Endothelial cell of umbilical vein (primary cell): ENCODE data around the gene MARK1.

Source experiments
- EZH2 ChIP-seq: IDR thresholded peaks from 2 replicates; pipeline ENCODE4 v1.6.1; 2012; ENCODE audit warnings: borderline replicate concordance, low read depth, mild to moderate bottlenecking, moderate library complexity, low read length, inconsistent platforms; ENCODE audit not compliant: severe bottlenecking
- GATA2 ChIP-seq: IDR thresholded peaks from 2 replicates; pipeline ENCODE4 v1.7.0; 2011; ENCODE audit warnings: low read depth, mild to moderate bottlenecking, moderate library complexity, mixed read lengths, low read length; ENCODE audit not compliant: insufficient read length, insufficient read depth
- JUN ChIP-seq: IDR thresholded peaks from 2 replicates; pipeline ENCODE4 v1.6.1; 2011; ENCODE audit warnings: borderline replicate concordance, low read depth; ENCODE audit not compliant: insufficient read length, insufficient read depth
- MYC ChIP-seq: IDR thresholded peaks from one replicate; pipeline ENCODE4 v1.6.1; 2011; ENCODE audit warnings: mild to moderate bottlenecking, low read depth, low read length
- POLR2A ChIP-seq: IDR thresholded peaks from 2 replicates; pipeline ENCODE4 v1.6.1; 2012; ENCODE audit warnings: low read depth, mild to moderate bottlenecking, control low read depth, low read length
- POLR2AphosphoS5 ChIP-seq: IDR thresholded peaks from 2 replicates; pipeline ENCODE4 v1.6.1; 2012; ENCODE audit warnings: low read depth, mild to moderate bottlenecking, control low read depth, low read length, moderate library complexity; ENCODE audit not compliant: insufficient read depth
- TF ChIP-seq, protein P1 (sequence below): IDR thresholded peaks from 2 replicates; pipeline ENCODE4 v1.6.1; 2011; ENCODE audit not compliant: insufficient read depth, insufficient read length
- TF ChIP-seq, protein P2 (sequence below), 2 donors: IDR thresholded peaks; 1 replicate in 1 of 2; 2 replicates in 1 of 2; pipeline ENCODE4 v1.5.1; 2011; ENCODE audit warnings: low read length in 2 of 2, mild to moderate bottlenecking in 2 of 2, moderate library complexity in 2 of 2, control low read depth in 1 of 2, inconsistent platforms in 1 of 2, low read depth in 1 of 2; ENCODE audit not compliant: insufficient read depth in 1 of 2; ENCODE audit errors: extremely low read depth in 1 of 2

DNA sequence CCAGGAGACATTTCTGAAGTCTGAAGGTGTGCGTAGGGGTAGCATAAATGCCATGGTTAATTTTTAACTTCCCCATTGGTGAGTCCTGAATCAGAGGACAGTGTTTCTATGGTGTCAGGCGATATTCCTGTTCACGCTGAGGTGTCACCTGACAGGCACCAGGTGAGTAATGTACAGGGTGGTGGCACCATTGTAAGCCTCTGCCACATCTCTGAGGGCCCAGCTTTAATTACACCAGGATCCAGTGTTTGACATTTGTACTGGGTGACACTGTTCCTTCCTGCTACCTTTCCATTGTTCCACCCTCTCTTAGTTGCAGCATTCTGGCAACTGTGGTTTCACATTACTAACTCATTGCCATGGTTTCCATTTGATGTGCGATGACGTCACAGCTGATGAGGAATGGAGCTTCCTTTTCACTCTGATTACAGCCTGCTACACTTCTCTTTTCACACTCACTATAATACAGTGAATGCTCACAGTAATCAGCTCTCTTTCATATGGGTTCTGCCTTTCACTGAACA, 40.6 kb upstream of the MARK1 start:
- TF ChIP-seq, protein P1, sequence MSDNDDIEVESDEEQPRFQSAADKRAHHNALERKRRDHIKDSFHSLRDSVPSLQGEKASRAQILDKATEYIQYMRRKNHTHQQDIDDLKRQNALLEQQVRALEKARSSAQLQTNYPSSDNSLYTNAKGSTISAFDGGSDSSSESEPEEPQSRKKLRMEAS, result no peak
- TF ChIP-seq EZH2 (no peak), POLR2AphosphoS5 (no peak), MYC (no peak), JUN (peak; percentile 68), POLR2A (no peak), GATA2 (no peak)
- TF ChIP-seq, protein P2, sequence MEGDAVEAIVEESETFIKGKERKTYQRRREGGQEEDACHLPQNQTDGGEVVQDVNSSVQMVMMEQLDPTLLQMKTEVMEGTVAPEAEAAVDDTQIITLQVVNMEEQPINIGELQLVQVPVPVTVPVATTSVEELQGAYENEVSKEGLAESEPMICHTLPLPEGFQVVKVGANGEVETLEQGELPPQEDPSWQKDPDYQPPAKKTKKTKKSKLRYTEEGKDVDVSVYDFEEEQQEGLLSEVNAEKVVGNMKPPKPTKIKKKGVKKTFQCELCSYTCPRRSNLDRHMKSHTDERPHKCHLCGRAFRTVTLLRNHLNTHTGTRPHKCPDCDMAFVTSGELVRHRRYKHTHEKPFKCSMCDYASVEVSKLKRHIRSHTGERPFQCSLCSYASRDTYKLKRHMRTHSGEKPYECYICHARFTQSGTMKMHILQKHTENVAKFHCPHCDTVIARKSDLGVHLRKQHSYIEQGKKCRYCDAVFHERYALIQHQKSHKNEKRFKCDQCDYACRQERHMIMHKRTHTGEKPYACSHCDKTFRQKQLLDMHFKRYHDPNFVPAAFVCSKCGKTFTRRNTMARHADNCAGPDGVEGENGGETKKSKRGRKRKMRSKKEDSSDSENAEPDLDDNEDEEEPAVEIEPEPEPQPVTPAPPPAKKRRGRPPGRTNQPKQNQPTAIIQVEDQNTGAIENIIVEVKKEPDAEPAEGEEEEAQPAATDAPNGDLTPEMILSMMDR (IDR thresholded peaks at IDR 0.05; ENCODE audit: extremely low read depth in 1 of 2, insufficient read depth in 1 of 2, low read depth in 1 of 2, low read length in 2 of 2), result no peak
